ENCODE data around the gene LTV1.

The LTV1 gene

GRCh38 chr6:143896126-143896860 lies 53.2 kb downstream of the LTV1 start:
- DNase-seq: no peak

GRCh38 chr6:143900358-143900757 lies 57.2 kb downstream of the LTV1 start:
- DNase-seq: no peak

DNA sequence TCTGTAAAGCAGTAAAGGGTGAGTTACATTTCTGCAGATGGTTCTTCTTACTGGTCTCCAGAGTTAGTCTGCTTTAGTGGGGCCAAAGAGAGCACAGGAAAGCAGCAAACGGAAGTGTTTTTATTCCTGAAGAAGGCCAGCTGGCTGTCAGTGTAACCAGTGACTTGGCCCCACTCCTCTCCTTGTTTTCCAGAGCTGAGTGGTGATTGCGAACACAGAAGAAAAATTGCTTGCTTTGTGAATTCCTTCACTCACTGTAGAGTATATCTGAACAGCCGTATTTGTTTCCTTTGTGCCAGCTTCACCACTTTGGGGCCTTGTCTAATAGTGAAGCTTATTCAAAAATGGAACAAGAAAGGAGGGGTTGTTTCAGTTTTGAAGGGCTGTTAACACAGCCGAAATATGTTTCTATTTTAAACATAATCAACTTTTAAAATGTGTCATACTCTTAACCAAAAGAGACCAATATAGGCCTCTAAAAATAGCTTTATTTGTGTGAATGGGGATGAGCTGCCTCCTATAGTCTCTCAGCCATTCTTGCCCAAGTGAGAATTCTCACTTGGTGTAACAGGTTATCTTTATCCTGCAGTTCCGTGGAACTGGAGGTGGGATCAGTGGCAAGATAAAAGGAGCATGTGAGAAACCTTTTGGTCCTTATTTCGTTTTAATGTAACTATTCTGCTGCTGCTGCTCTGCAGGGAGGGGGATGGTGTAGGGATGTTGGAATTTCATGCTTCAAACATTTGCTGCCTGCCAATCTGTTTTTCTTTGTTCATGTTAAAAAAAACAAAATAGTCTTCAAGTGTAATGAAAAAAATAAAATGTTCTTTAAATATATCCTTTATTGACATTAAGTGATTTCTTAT lies 59.0 kb downstream of the LTV1 start:
- no peak for DNase-seq

DNA sequence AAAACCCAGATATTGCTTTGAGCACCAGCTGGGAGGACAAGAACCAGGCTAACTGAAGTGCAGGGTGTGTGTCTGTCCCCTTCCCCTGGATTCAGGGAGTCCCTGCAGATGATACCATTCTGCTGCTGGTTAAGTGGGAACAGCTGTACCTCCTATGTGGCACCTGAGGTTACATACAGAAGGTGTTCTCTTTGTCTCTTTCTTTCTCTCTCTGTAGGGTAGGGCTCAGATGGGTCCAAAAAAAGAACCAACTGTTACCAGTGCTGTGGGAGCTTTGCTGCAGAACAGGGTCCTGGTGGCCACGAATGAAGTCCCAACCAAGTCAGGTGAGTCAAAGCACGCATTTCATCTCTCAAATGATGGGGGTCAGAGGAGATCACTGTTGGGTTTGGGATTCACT lies 59.7 kb downstream of the LTV1 start:
- no peak for DNase-seq

GRCh38 chr6:143911028-143911427 lies 67.9 kb downstream of the LTV1 start:
- DNase-seq: no peak

DNA sequence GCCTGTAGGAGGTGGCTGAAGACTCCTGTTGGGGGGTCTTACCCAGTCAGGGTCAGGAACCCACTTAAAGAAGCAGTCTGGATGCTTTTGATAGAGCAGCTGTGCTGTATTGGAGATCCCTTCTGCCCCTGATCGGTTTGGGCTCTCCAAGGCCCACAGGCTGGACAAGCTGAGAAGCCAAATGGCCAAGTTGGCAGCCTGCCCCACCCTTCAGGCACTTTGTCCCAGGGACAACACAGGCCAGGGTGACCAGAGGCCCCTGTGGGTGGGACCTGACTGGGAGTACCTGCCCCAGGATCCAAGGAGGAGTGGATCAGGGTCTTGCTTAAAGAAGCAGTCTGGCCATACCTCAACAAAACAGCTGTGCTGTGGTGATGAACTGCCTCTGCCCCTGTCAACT lies 69.5 kb downstream of the LTV1 start:
- DNase-seq: no peak

Measured in CD4-positive, alpha-beta T cell treated with Interleukin-15 for 1 hour (primary cell).